IMR-90 (cell line): ENCODE results near the gene FOXP1. TPM values are rescaled to one million over a fixed set of nuclear protein-coding genes. Genes with fewer than 3 reads are reported as not detected.

Experiments
- ATAC-seq: fragments of 200-7000 bp; cut with Tn5 transposase; 2 replicates; pipeline ENCODE4 v1.9.1; 2020; ENCODE audit warnings: low read depth, mild to moderate bottlenecking, moderate library complexity
- BruUV-seq: library from RNA; stranded (reverse); fragments of 400-500 nt; replicated peaks from 2 replicates; lab custom pipeline; 2021; lab: Mats Ljungman, UMichigan
- CTCF ChIA-PET: fragments of 300-600 bp; formaldehyde crosslinking; extraction: SDS; loops from one replicate; lab custom pipeline; 2021; ENCODE audit warnings: antibody characterized with exemption; lab: Yijun Ruan, JAX
- POLR2A ChIA-PET: fragments of 300-600 bp; sonication (Branson Sonifier 250); formaldehyde crosslinking; loops from one replicate; lab custom pipeline; 2022; ENCODE audit warnings: antibody characterized with exemption; ENCODE audit not compliant: unreplicated experiment; lab: Charles Lee
- DNase-seq: peaks from one replicate; pipeline ENCODE4 v3.0.0; 2013
- H2AFZ ChIP-seq: replicated peaks from 2 replicates; pipeline ENCODE3; 2013; ENCODE audit warnings: low read length, mild to moderate bottlenecking; ENCODE audit not compliant: poor library complexity
- H2AK5ac ChIP-seq: 2 replicates; pipeline ENCODE4 v1.6.1; 2013; ENCODE audit warnings: low read depth, low read length, inconsistent platforms
- H2AK9ac ChIP-seq: replicated peaks from 2 replicates; pipeline ENCODE3; 2013; ENCODE audit warnings: mild to moderate bottlenecking, low read depth, low read length, moderate library complexity; ENCODE audit not compliant: poor library complexity
- H2BK120ac ChIP-seq: 2 replicates; pipeline ENCODE4 v1.6.1; 2013; ENCODE audit warnings: low read depth, low read length, inconsistent platforms
- H2BK15ac ChIP-seq: 3 replicates; pipeline ENCODE4 v1.6.1; 2013; ENCODE audit warnings: low read depth, low read length, inconsistent platforms
- H2BK20ac ChIP-seq: 2 replicates; pipeline ENCODE4 v1.6.1; 2013; ENCODE audit warnings: low read depth, mild to moderate bottlenecking, inconsistent platforms, low read length, moderate library complexity
- H2BK5ac ChIP-seq: 2 replicates; pipeline ENCODE4 v1.6.1; 2013; ENCODE audit warnings: mild to moderate bottlenecking, low read depth, low read length, inconsistent platforms; ENCODE audit not compliant: poor library complexity, severe bottlenecking
- H3K14ac ChIP-seq: replicated peaks from 2 replicates; pipeline ENCODE4 v1.6.1; 2013; ENCODE audit warnings: low read depth, low read length, inconsistent platforms
- H3K18ac ChIP-seq: 2 replicates; pipeline ENCODE4 v1.6.1; 2013; ENCODE audit warnings: low read depth, low read length, control low read depth
- H3K23ac ChIP-seq: 2 replicates; pipeline ENCODE4 v1.6.1; 2013; ENCODE audit warnings: low read depth, low read length, inconsistent platforms
- H3K27ac ChIP-seq: 2 replicates; pipeline ENCODE4 v1.5.1; 2013; ENCODE audit warnings: mild to moderate bottlenecking, control low read depth, low read length; ENCODE audit not compliant: insufficient read depth
- H3K27me3 ChIP-seq: 2 replicates; pipeline ENCODE4 v1.6.1; 2013; ENCODE audit warnings: low read length; ENCODE audit not compliant: control insufficient read depth, insufficient read depth
- H3K36me3 ChIP-seq: 2 replicates; pipeline ENCODE4 v1.6.1; 2013; ENCODE audit warnings: low read length, mixed read lengths; ENCODE audit not compliant: control insufficient read depth, insufficient read depth
- H3K4ac ChIP-seq: 2 replicates; pipeline ENCODE4 v1.6.1; 2013; ENCODE audit warnings: low read depth, low read length, inconsistent platforms
- H3K4me1 ChIP-seq: 2 replicates; pipeline ENCODE4 v1.6.1; 2013; ENCODE audit warnings: low read length, mixed read lengths; ENCODE audit not compliant: control insufficient read depth, insufficient read depth
- H3K4me2 ChIP-seq: 2 replicates; pipeline ENCODE4 v1.6.1; 2013; ENCODE audit warnings: low read depth, mild to moderate bottlenecking, control low read depth, low read length, moderate library complexity
- H3K4me3 ChIP-seq: 2 replicates; pipeline ENCODE4 v1.5.1; 2013; ENCODE audit warnings: low read depth, mild to moderate bottlenecking, control low read depth, low read length, moderate library complexity; ENCODE audit not compliant: insufficient read depth
- H3K56ac ChIP-seq: 2 replicates; pipeline ENCODE4 v1.6.1; 2013; ENCODE audit warnings: low read length, inconsistent platforms; ENCODE audit not compliant: insufficient read depth; ENCODE audit errors: extremely low read depth
- H3K79me1 ChIP-seq, 2 experiments: 2 replicates each; pipeline ENCODE4 v1.6.1; 2013; ENCODE audit warnings: low read length in 2 of 2, inconsistent platforms in 1 of 2, low read depth in 1 of 2
- H3K9ac ChIP-seq: 2 replicates; pipeline ENCODE4 v1.6.1; 2013; ENCODE audit warnings: low read depth, low read length, control low read depth
- H3K9me1 ChIP-seq: 2 replicates; pipeline ENCODE4 v1.6.1; 2013; ENCODE audit warnings: low read length, inconsistent platforms; ENCODE audit not compliant: insufficient read depth
- H3K9me3 ChIP-seq: 2 replicates; pipeline ENCODE4 v1.6.1; 2013; ENCODE audit warnings: low read length; ENCODE audit not compliant: control insufficient read depth, insufficient read depth
- H4K20me1 ChIP-seq: 2 replicates; pipeline ENCODE4 v1.6.1; 2013; ENCODE audit warnings: low read length, inconsistent platforms; ENCODE audit not compliant: insufficient read depth
- H4K5ac ChIP-seq: 2 replicates; pipeline ENCODE4 v1.6.1; 2013; ENCODE audit warnings: mild to moderate bottlenecking, low read depth, low read length, control low read depth
- H4K8ac ChIP-seq, 2 experiments: 2 replicates each; pipeline ENCODE4 v1.6.1; 2013; ENCODE audit warnings: low read depth in 2 of 2, low read length in 2 of 2, control low read depth in 1 of 2, inconsistent platforms in 1 of 2
- H4K91ac ChIP-seq: 2 replicates; pipeline ENCODE4 v1.6.1; 2013; ENCODE audit warnings: low read depth, low read length, inconsistent platforms; ENCODE audit not compliant: insufficient read depth
- BHLHE40 ChIP-seq: fragments of 150-350 bp; IDR thresholded peaks from 2 replicates; pipeline ENCODE4 v1.6.1; 2016; ENCODE audit warnings: mild to moderate bottlenecking, low read depth, low read length
- CEBPB ChIP-seq: IDR thresholded peaks from 2 replicates; pipeline ENCODE4 v1.6.1; 2012; ENCODE audit warnings: low read depth, low read length, improper control_type of control experiment
- CHD1 ChIP-seq: IDR thresholded peaks from 2 replicates; pipeline ENCODE4 v1.6.1; 2012; ENCODE audit warnings: low read depth, low read length, improper control_type of control experiment
- FOS ChIP-seq: fragments of 150-350 bp; IDR thresholded peaks from 2 replicates; pipeline ENCODE4 v1.6.1; 2016; ENCODE audit warnings: low read depth, low read length
- MAFK ChIP-seq: IDR thresholded peaks from 2 replicates; pipeline ENCODE4 v1.6.1; 2012; ENCODE audit warnings: low read depth, low read length, improper control_type of control experiment
- MAZ ChIP-seq: IDR thresholded peaks from 2 replicates; pipeline ENCODE4 v1.6.1; 2012; ENCODE audit warnings: low read depth, mild to moderate bottlenecking, low read length, improper control_type of control experiment, moderate library complexity, borderline replicate concordance
- MXI1 ChIP-seq: IDR thresholded peaks from 2 replicates; pipeline ENCODE4 v1.6.1; 2012; ENCODE audit warnings: low read depth, mild to moderate bottlenecking, low read length, moderate library complexity, borderline replicate concordance
- NFE2L2 ChIP-seq: fragments of 150-350 bp; IDR thresholded peaks from 2 replicates; pipeline ENCODE4 v1.6.1; 2016; ENCODE audit warnings: low read depth, mild to moderate bottlenecking, low read length
- POLR2A ChIP-seq: IDR thresholded peaks from 2 replicates; pipeline ENCODE4 v1.6.1; 2012; ENCODE audit warnings: mild to moderate bottlenecking, low read depth, low read length
- RAD21 ChIP-seq: IDR thresholded peaks from 2 replicates; pipeline ENCODE4 v1.6.1; 2012; ENCODE audit warnings: low read length, improper control_type of control experiment
- RCOR1 ChIP-seq: IDR thresholded peaks from 2 replicates; pipeline ENCODE4 v1.6.1; 2012; ENCODE audit warnings: mild to moderate bottlenecking, low read length, improper control_type of control experiment; ENCODE audit not compliant: insufficient replicate concordance
- RFX5 ChIP-seq: IDR thresholded peaks from 2 replicates; pipeline ENCODE4 v1.8.0; 2012; ENCODE audit warnings: low read depth, mild to moderate bottlenecking, low read length, moderate library complexity
- SMC3 ChIP-seq: fragments of 150-350 bp; IDR thresholded peaks from 2 replicates; pipeline ENCODE4 v1.6.1; 2016; ENCODE audit warnings: low read depth, mild to moderate bottlenecking, antibody characterized with exemption, low read length, moderate library complexity
- WGBS, 2 experiments: methylation state at CpG; one replicate each; pipeline versions ENCODE4 v1.1.5 to v1.1.7; 2013; ENCODE audit warnings: missing lambda C conversion rate in 2 of 2; ENCODE audit not compliant: insufficient read length in 1 of 2; ENCODE audit errors: extremely low coverage in 2 of 2; 5-methylcytosine and 5-hydroxymethylcytosine counted together
- dilution Hi-C: fragments of 300-500 bp; cut with HindIII; formaldehyde crosslinking; loops from one replicate; pipeline ENCODE4 v1.14.3; 2018; ENCODE audit warnings: low sequenced_read_pairs; ENCODE audit not compliant: unreplicated experiment
- in situ Hi-C: fragments of 300-500 bp; cut with MboI; formaldehyde crosslinking; loops from 3 replicates; pipeline ENCODE4 v1.14.3; 2019; ENCODE audit warnings: low sequenced_read_pairs, inconsistent platforms, mixed read lengths
- intact Hi-C: fragments of 100-400 bp; cut with micrococcal nuclease; formaldehyde crosslinking; loops from 2 replicates; pipeline ENCODE4 v1.10.0; 2022
- polyA plus RNA-seq, 3 experiments: library from polyadenylated mRNA; depleted of rRNA; stranded (reverse); fragments of >200 nt; gene quantifications; 2 replicates each; pipeline ENCODE4 v1.2.3, GENCODE V29; 2012; ENCODE audit warnings: low replicate concordance in 1 of 3
- total RNA-seq: library from RNA; depleted of rRNA; stranded (reverse); fragments of >200 nt; gene quantifications from 2 replicates; pipeline ENCODE4 v1.2.3, GENCODE V29; 2012
- TF ChIP-seq, protein P1 (sequence below): fragments of 150-350 bp; IDR thresholded peaks from 2 replicates; pipeline ENCODE4 v1.6.1; 2017; ENCODE audit warnings: mild to moderate bottlenecking, antibody characterized with exemption, low read length, low read depth
- TF ChIP-seq, protein P2 (sequence below): conservative IDR thresholded peaks from 2 replicates; pipeline ENCODE4 v1.5.1; 2012; ENCODE audit warnings: mild to moderate bottlenecking, low read depth, low read length, improper control_type of control experiment
- TF ChIP-seq, protein P3 (sequence below): fragments of 150-350 bp; IDR thresholded peaks from 2 replicates; pipeline ENCODE4 v1.6.1; 2016; ENCODE audit warnings: low read depth, mild to moderate bottlenecking, low read length, moderate library complexity, borderline replicate concordance

FOXP1 gene
- total and polyA plus RNA-seq, 2 of the 4 experiments (the other 2 are of a cell fraction) = 37.0 to 132 TPM

DNA sequence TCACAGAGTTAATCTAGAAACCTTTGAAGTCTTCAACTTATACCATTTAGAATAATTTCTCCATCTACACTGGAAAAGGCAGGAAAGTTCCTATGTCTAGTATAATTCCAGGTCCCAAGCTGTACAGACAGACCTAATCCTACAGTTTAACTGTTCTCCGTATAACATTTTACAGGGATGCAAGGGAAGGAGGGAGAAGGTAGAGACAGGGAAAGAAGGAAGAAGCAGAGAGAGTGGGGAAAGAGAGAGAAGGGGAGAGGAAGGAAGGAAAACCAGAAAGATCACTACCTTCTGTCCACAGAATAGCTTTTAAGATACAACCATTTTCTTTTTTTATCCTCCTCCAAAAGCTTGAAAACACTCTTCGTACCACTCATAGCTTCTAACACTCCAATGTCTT, 185.8 kb downstream of the FOXP1 start:
- H3K9me3 ChIP-seq = no peaks in the 10 kb centered on the region
- no peaks in the 10 kb centered on the region for H3K36me3 ChIP-seq
- no peak for DNase-seq
- no peak overlapping the region for H2AK5ac ChIP-seq
- H3K18ac ChIP-seq = no peak overlapping the region
- no peak overlapping the region for H3K4me3 ChIP-seq
- no peaks in the 10 kb centered on the region; the same call in 1 of the 2 replicates for H4K20me1 ChIP-seq
- POLR2A ChIA-PET = no interaction called here
- H3K79me1 ChIP-seq = peaks cover 17 to 32% of the 10 kb centered on the region in 2 experiments
- H4K91ac ChIP-seq = no peak overlapping the region
- 60% methylated on average over 1 of the region's 2 CpGs; no CpG with 5 or more reads in 1 of the 2 experiments for WGBS, 2 experiments
- no peak overlapping the region for H2AK9ac ChIP-seq
- no peaks in the 10 kb centered on the region for H3K27me3 ChIP-seq
- CTCF ChIA-PET = interaction anchor here (0.5 to 1.6 kb wide), 11 partner anchors 14 to 339 kb away, joined by 3 to 5 read pairs (median 3); no protein-coding TSS in a partner anchor
- H4K5ac ChIP-seq = no peak overlapping the region
- no peak overlapping the region for H3K23ac ChIP-seq
- no peak overlapping the region for H3K9ac ChIP-seq
- in situ Hi-C loops (no loop called here), dilution Hi-C loops (no loop called here), intact Hi-C loops (loop anchor here (1.0 kb wide), 1 partner anchor 188 kb away; no protein-coding TSS in a partner anchor)
- peaks cover 6% of the 10 kb centered on the region for H3K4me1 ChIP-seq
- H3K14ac ChIP-seq = no peak overlapping the region
- H2BK15ac ChIP-seq = peak overlapping the region; percentile 59; the same call in 1 of the 3 replicates
- no peak overlapping the region for H2BK5ac ChIP-seq
- no peak for ATAC-seq
- H2BK120ac ChIP-seq = no peak overlapping the region
- BruUV-seq = no TSS peak
- no peak overlapping the region for H3K27ac ChIP-seq
- H2BK20ac ChIP-seq = no peak overlapping the region
- no peak overlapping the region for H4K8ac ChIP-seq
- no peak overlapping the region for H2AFZ ChIP-seq
- TF ChIP-seq RFX5 (no peak), CHD1 (no peak), FOS (no peak), BHLHE40 (no peak), NFE2L2 (no peak), CEBPB (no peak), MAZ (no peak), MXI1 (no peak), RAD21 (no peak), POLR2A (no peak), MAFK (no peak), RCOR1 (no peak), SMC3 (no peak)
- TF ChIP-seq, protein P1, sequence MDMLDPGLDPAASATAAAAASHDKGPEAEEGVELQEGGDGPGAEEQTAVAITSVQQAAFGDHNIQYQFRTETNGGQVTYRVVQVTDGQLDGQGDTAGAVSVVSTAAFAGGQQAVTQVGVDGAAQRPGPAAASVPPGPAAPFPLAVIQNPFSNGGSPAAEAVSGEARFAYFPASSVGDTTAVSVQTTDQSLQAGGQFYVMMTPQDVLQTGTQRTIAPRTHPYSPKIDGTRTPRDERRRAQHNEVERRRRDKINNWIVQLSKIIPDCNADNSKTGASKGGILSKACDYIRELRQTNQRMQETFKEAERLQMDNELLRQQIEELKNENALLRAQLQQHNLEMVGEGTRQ = no peak
- TF ChIP-seq, protein P2, sequence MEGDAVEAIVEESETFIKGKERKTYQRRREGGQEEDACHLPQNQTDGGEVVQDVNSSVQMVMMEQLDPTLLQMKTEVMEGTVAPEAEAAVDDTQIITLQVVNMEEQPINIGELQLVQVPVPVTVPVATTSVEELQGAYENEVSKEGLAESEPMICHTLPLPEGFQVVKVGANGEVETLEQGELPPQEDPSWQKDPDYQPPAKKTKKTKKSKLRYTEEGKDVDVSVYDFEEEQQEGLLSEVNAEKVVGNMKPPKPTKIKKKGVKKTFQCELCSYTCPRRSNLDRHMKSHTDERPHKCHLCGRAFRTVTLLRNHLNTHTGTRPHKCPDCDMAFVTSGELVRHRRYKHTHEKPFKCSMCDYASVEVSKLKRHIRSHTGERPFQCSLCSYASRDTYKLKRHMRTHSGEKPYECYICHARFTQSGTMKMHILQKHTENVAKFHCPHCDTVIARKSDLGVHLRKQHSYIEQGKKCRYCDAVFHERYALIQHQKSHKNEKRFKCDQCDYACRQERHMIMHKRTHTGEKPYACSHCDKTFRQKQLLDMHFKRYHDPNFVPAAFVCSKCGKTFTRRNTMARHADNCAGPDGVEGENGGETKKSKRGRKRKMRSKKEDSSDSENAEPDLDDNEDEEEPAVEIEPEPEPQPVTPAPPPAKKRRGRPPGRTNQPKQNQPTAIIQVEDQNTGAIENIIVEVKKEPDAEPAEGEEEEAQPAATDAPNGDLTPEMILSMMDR = no peak
- TF ChIP-seq, protein P3, sequence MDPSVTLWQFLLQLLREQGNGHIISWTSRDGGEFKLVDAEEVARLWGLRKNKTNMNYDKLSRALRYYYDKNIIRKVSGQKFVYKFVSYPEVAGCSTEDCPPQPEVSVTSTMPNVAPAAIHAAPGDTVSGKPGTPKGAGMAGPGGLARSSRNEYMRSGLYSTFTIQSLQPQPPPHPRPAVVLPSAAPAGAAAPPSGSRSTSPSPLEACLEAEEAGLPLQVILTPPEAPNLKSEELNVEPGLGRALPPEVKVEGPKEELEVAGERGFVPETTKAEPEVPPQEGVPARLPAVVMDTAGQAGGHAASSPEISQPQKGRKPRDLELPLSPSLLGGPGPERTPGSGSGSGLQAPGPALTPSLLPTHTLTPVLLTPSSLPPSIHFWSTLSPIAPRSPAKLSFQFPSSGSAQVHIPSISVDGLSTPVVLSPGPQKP = no peak
- H3K4me2 ChIP-seq = no peak overlapping the region
- no peak overlapping the region for H3K56ac ChIP-seq
- no peak overlapping the region for H3K4ac ChIP-seq
- H3K9me1 ChIP-seq = peaks cover 8% of the 10 kb centered on the region
